ENCODE data around the gene TRAF3. TPM values are rescaled to one million over a fixed set of nuclear protein-coding genes. Genes with fewer than 3 reads are reported as not detected.

TRAF3 gene
- total RNA-seq, 1 donor from 2014 or later: 25.9 TPM

GRCh38 chr14:102759456-102760187 is 17.6 kb upstream of the TRAF3 start:
- TF ChIP-seq EZH2 (IDR thresholded peaks at IDR 0.05; ENCODE audit: insufficient read depth, low read length): no peak
- no peak for TF ChIP-seq CTCF (IDR thresholded peaks at IDR 0.05; ENCODE audit: insufficient read depth, low read depth, low read length)
- H3K4me1 ChIP-seq (ENCODE audit: insufficient read depth, low read length): peaks cover 2% of the 10 kb centered on the region
- Mint-ChIP-seq H3K27ac (ENCODE audit: unreplicated experiment) (peak overlapping the region; percentile 3), H3K4me1 (ENCODE audit: low read depth, unreplicated experiment) (no peaks in the 10 kb centered on the region), H3K27me3 (ENCODE audit: low read depth, unreplicated experiment) (no peaks in the 10 kb centered on the region), H3K9me3 (ENCODE audit: unreplicated experiment) (peaks cover 4% of the 10 kb centered on the region), H3K4me3 (ENCODE audit: unreplicated experiment) (no peak overlapping the region), H3K36me3 (ENCODE audit: low read depth, unreplicated experiment) (peaks cover 3% of the 10 kb centered on the region)
- no peak overlapping the region for H3K9ac ChIP-seq (ENCODE audit: low read length)
- no peaks in the 10 kb centered on the region for H3K9me3 ChIP-seq (ENCODE audit: insufficient read depth, low read depth, low read length)
- H3K27ac ChIP-seq (ENCODE audit: low read depth, low read length): no peak overlapping the region
- no peak for FAIRE-seq
- no peak overlapping the region for H3K4me3 ChIP-seq (ENCODE audit: insufficient read depth, low read depth, low read length)
- H3K79me2 ChIP-seq (ENCODE audit: insufficient read depth, low read length): no peaks in the 10 kb centered on the region
- no peak overlapping the region for H2AFZ ChIP-seq (ENCODE audit: low read depth, low read length)
- H3K36me3 ChIP-seq (ENCODE audit: insufficient read depth, low read length): no peaks in the 10 kb centered on the region
- H4K20me1 ChIP-seq (ENCODE audit: insufficient read depth, low read length): no peaks in the 10 kb centered on the region
- H3K4me2 ChIP-seq (ENCODE audit: low read length): no peak overlapping the region
- DNase-seq (ENCODE audit: low read depth): no peak
- peaks cover 16% of the 10 kb centered on the region for H3K27me3 ChIP-seq (ENCODE audit: insufficient read depth, low read length)

- Histone ChIP-seq H3K27ac (ENCODE audit: low read depth, low read length) (no peak overlapping the region), H3K79me2 (ENCODE audit: insufficient read depth, low read length) (no peaks in the 10 kb centered on the region), H3K4me2 (ENCODE audit: low read length) (no peak overlapping the region), H3K4me1 (ENCODE audit: insufficient read depth, low read length) (peaks cover 2% of the 10 kb centered on the region), H3K27me3 (ENCODE audit: insufficient read depth, low read length) (peaks cover 16% of the 10 kb centered on the region), H3K9ac (ENCODE audit: low read length) (no peak overlapping the region), H3K36me3 (ENCODE audit: insufficient read depth, low read length) (no peaks in the 10 kb centered on the region), H2AFZ (ENCODE audit: low read depth, low read length) (no peak overlapping the region), H3K9me3 (ENCODE audit: insufficient read depth, low read depth, low read length) (no peaks in the 10 kb centered on the region), H3K4me3 (ENCODE audit: insufficient read depth, low read depth, low read length) (no peak overlapping the region), H4K20me1 (ENCODE audit: insufficient read depth, low read length) (no peaks in the 10 kb centered on the region)
- no peaks in the 10 kb centered on the region for H3K27me3 Mint-ChIP-seq (ENCODE audit: low read depth, unreplicated experiment)
- no peaks in the 10 kb centered on the region for H3K36me3 Mint-ChIP-seq (ENCODE audit: low read depth, unreplicated experiment)
- TF ChIP-seq CTCF (IDR thresholded peaks at IDR 0.05; ENCODE audit: insufficient read depth, low read depth, low read length): no peak
- no peak for TF ChIP-seq EZH2 (IDR thresholded peaks at IDR 0.05; ENCODE audit: insufficient read depth, low read length)
- DNase-seq (ENCODE audit: low read depth) (no peak), FAIRE-seq (no peak)
- H3K27ac Mint-ChIP-seq (ENCODE audit: unreplicated experiment): no peak overlapping the region
- H3K4me1 Mint-ChIP-seq (ENCODE audit: low read depth, unreplicated experiment): no peaks in the 10 kb centered on the region
- H3K4me3 Mint-ChIP-seq (ENCODE audit: unreplicated experiment): no peak overlapping the region
- no peaks in the 10 kb centered on the region for H3K9me3 Mint-ChIP-seq (ENCODE audit: unreplicated experiment)
These were observed 16.6 kb upstream of the TRAF3 start for GRCh38 chr14:102760496-102761193.

- H3K27ac Mint-ChIP-seq (ENCODE audit: unreplicated experiment): no peak overlapping the region
- Histone ChIP-seq H3K9ac (ENCODE audit: low read length) (no peak overlapping the region), H3K4me1 (ENCODE audit: insufficient read depth, low read length) (peaks cover 2% of the 10 kb centered on the region), H3K79me2 (ENCODE audit: insufficient read depth, low read length) (no peaks in the 10 kb centered on the region), H3K9me3 (ENCODE audit: insufficient read depth, low read depth, low read length) (no peaks in the 10 kb centered on the region), H3K4me3 (ENCODE audit: insufficient read depth, low read depth, low read length) (no peak overlapping the region), H2AFZ (ENCODE audit: low read depth, low read length) (no peak overlapping the region), H3K36me3 (ENCODE audit: insufficient read depth, low read length) (no peaks in the 10 kb centered on the region), H3K4me2 (ENCODE audit: low read length) (no peak overlapping the region), H3K27me3 (ENCODE audit: insufficient read depth, low read length) (peaks cover 16% of the 10 kb centered on the region), H3K27ac (ENCODE audit: low read depth, low read length) (no peak overlapping the region), H4K20me1 (ENCODE audit: insufficient read depth, low read length) (no peaks in the 10 kb centered on the region)
- FAIRE-seq (no peak), DNase-seq (ENCODE audit: low read depth) (no peak)
- H3K27me3 Mint-ChIP-seq (ENCODE audit: low read depth, unreplicated experiment): no peaks in the 10 kb centered on the region
- TF ChIP-seq EZH2 (IDR thresholded peaks at IDR 0.05; ENCODE audit: insufficient read depth, low read length) (no peak), CTCF (IDR thresholded peaks at IDR 0.05; ENCODE audit: insufficient read depth, low read depth, low read length) (no peak)
- H3K36me3 Mint-ChIP-seq (ENCODE audit: low read depth, unreplicated experiment): no peaks in the 10 kb centered on the region
- no peaks in the 10 kb centered on the region for H3K4me1 Mint-ChIP-seq (ENCODE audit: low read depth, unreplicated experiment)
- no peaks in the 10 kb centered on the region for H3K9me3 Mint-ChIP-seq (ENCODE audit: unreplicated experiment)
- H3K4me3 Mint-ChIP-seq (ENCODE audit: unreplicated experiment): no peak overlapping the region
These were observed 16.0 kb upstream of the TRAF3 start for GRCh38 chr14:102761206-102761605.

Measured in astrocyte (in vitro differentiated cells and primary cell).